Esophagus (tissue), 2 donors: ENCODE data around the gene PELI2. TPM values are rescaled to one million over a fixed set of nuclear protein-coding genes. Genes with fewer than 3 reads are reported as not detected.

ENCODE experiments used
- H3K27ac ChIP-seq, 2 donors: one replicate each; pipeline ENCODE4 v1.5.1; 2013; ENCODE audit warnings: low read depth in 2 of 2, mild to moderate bottlenecking in 2 of 2, inconsistent platforms in 1 of 2, low read length in 1 of 2, moderate library complexity in 1 of 2
- H3K27me3 ChIP-seq, 2 donors: one replicate each; pipeline ENCODE4 v1.6.1; 2013; ENCODE audit warnings: low read length in 2 of 2, control low read depth in 1 of 2, mild to moderate bottlenecking in 1 of 2; ENCODE audit not compliant: insufficient read depth in 2 of 2, control insufficient read depth in 1 of 2
- H3K36me3 ChIP-seq, 2 donors: one replicate each; pipeline ENCODE4 v1.6.1; 2013; ENCODE audit warnings: low read length in 1 of 2; ENCODE audit not compliant: control insufficient read depth in 2 of 2, insufficient read depth in 2 of 2
- H3K4me1 ChIP-seq, 2 donors: one replicate each; pipeline ENCODE4 v1.6.1; 2013; ENCODE audit warnings: low read length in 1 of 2; ENCODE audit not compliant: control insufficient read depth in 2 of 2, insufficient read depth in 2 of 2
- H3K4me3 ChIP-seq, 2 donors: one replicate each; pipeline ENCODE4 v1.5.1; 2013; ENCODE audit warnings: low read length in 2 of 2, mild to moderate bottlenecking in 2 of 2, low read depth in 1 of 2, moderate library complexity in 1 of 2
- H3K9me3 ChIP-seq, 2 donors: one replicate each; pipeline ENCODE4 v1.6.1; 2013; ENCODE audit warnings: mild to moderate bottlenecking in 2 of 2, low read depth in 1 of 2, low read length in 1 of 2, moderate library complexity in 1 of 2; ENCODE audit not compliant: control insufficient read depth in 2 of 2, insufficient read depth in 1 of 2
- WGBS, 2 donors: extraction: QIAGEN DNeasy Blood & Tissue Kit; methylation state at CpG; one replicate each; pipeline ENCODE4 v1.1.7; 2013; 5-methylcytosine and 5-hydroxymethylcytosine counted together
- polyA plus RNA-seq, 2 donors: library from polyadenylated mRNA; stranded (reverse); fragments of 200-250 nt; gene quantifications; one replicate each; pipeline ENCODE4 v1.2.3, GENCODE V29; 2013
- donor health status: healthy with polysubstance abuse.
- donor health status: Bipolar disorder and iron deficiency.

The PELI2 gene
- polyA plus RNA-seq, 2 donors = 0.86 to 1.4 TPM

DNA sequence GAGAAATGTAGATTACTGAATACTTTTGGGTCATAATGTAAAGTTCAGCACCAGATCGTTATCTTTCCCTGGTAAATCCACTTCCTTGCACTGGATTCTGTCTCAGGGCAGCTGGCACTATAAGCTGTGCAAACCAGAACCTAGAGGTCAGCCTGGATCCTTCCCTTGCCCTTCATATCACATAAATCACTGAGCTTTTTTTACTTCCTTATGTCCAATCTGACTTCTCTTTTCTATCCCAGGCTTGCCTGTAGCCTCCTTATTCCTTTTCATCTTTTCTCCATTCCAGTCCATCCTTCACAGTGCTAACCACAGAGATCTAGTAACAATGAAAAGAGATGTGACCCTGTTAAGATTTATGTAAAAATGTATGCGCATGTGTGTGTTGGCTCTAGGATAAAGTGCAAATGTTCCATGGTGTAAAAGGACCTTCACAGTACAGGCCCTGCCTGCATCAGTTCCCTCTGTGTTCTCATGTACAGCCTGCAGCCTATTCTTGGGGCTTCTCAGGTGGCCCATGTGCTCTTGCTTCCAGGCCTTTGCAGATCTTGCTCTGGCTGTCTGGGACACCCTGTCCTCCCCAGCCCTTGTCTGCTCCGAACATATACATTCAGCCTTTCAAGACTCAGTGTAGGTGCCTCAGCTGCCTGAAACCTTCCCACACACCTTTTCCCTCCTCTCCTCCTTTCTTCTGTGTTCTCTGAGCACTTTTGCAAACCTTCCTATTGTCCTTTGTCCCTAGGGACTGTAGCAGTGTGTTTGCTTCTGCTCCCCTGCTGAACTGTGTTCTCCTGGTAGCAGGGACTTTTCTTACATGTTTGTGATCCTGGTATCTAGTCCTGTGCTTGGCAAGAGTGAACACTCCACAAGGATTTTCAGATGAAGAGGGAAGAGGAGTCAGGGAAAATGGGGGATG lies 30.0 kb downstream of the PELI2 start:
- H3K9me3 ChIP-seq = no peaks in the 10 kb centered on the region
- H3K27me3 ChIP-seq = no peaks in the 10 kb centered on the region
- peaks cover 0 to 5% of the 10 kb centered on the region in 2 donors for H3K4me1 ChIP-seq
- no peak overlapping the region for H3K4me3 ChIP-seq
- no peaks in the 10 kb centered on the region for H3K36me3 ChIP-seq
- 74 to 83% methylated on average over 3 of the region's 3 CpGs for WGBS, 2 donors
- no peak overlapping the region for H3K27ac ChIP-seq

DNA sequence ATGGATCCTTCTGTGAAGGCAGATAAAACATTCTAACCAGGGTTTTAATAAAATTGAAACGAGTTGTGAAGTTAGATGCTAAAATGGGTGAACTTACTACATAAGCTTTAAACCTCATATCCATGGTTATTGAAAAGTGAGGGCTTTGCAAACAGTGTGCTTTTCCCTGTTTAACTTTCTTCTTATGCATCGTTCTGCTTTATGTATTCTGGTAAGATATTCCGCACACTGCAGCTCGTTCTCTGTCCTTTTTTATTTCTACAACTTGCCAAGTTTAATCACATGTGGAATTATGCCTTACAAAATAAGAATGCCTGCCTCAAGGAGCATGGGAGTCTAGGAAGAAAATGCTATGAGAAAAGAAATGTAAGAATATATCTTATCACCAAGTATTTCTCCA lies 30.9 kb downstream of the PELI2 start:
- H3K4me1 ChIP-seq = peaks cover 0 to 5% of the 10 kb centered on the region in 2 donors
- H3K27me3 ChIP-seq = no peaks in the 10 kb centered on the region
- no peak overlapping the region for H3K27ac ChIP-seq
- 60 to 70% methylated on average over 4 of the region's 4 CpGs for WGBS, 2 donors
- no peak overlapping the region for H3K4me3 ChIP-seq
- H3K9me3 ChIP-seq = no peaks in the 10 kb centered on the region
- H3K36me3 ChIP-seq = no peaks in the 10 kb centered on the region

GRCh38 chr14:56149995-56150394 lies 31.8 kb downstream of the PELI2 start:
- Histone ChIP-seq H3K9me3 (no peaks in the 10 kb centered on the region), H3K4me3 (no peak overlapping the region), H3K36me3 (no peaks in the 10 kb centered on the region), H3K27me3 (no peaks in the 10 kb centered on the region), H3K27ac (no peak overlapping the region), H3K4me1 (peaks cover 0 to 5% of the 10 kb centered on the region in 2 donors)
- 35 to 44% methylated on average over 6 of the region's 6 CpGs for WGBS, 2 donors

GRCh38 chr14:56150645-56151345 lies 32.6 kb downstream of the PELI2 start:
- Histone ChIP-seq H3K4me1 (peaks cover 0 to 5% of the 10 kb centered on the region in 2 donors), H3K27ac (no peak overlapping the region), H3K36me3 (no peaks in the 10 kb centered on the region), H3K4me3 (no peak overlapping the region), H3K27me3 (no peaks in the 10 kb centered on the region), H3K9me3 (no peaks in the 10 kb centered on the region)
- WGBS, 2 donors = 67 to 70% methylated on average over 6 of the region's 6 CpGs

GRCh38 chr14:56152221-56152620 lies 34.0 kb downstream of the PELI2 start:
- no peaks in the 10 kb centered on the region for H3K36me3 ChIP-seq
- H3K27ac ChIP-seq = no peak overlapping the region
- 95 to 97% methylated on average over 1 of the region's 1 CpG for WGBS, 2 donors
- H3K27me3 ChIP-seq = no peaks in the 10 kb centered on the region
- H3K9me3 ChIP-seq = no peaks in the 10 kb centered on the region
- H3K4me1 ChIP-seq = peaks cover 0 to 5% of the 10 kb centered on the region in 2 donors
- H3K4me3 ChIP-seq = no peak overlapping the region

DNA sequence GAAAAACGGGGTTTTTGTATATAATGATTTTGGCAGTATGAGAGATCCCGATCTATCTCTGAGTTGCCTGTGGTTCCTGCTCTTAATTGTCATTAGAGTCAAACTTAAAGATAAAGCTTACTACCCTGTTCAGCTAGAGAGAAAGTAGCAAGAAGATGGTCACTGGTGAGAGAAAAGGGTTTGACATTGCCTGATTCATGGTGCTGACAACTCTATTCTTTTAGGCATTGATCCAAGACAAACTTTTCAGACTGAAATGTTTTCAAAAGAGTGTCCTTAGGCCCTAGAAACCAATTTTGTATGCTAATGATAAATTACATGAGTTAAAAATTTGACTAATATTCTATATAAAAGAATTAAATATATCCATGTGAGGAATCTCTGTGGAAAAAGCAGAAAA lies 35.1 kb downstream of the PELI2 start:
- no peak overlapping the region for H3K4me3 ChIP-seq
- no peaks in the 10 kb centered on the region for H3K9me3 ChIP-seq
- H3K4me1 ChIP-seq = peaks cover 0 to 4% of the 10 kb centered on the region in 2 donors
- H3K36me3 ChIP-seq = no peaks in the 10 kb centered on the region
- WGBS, 2 donors = 83 to 89% methylated on average over 2 of the region's 2 CpGs
- H3K27me3 ChIP-seq = no peaks in the 10 kb centered on the region
- H3K27ac ChIP-seq = no peak overlapping the region

DNA sequence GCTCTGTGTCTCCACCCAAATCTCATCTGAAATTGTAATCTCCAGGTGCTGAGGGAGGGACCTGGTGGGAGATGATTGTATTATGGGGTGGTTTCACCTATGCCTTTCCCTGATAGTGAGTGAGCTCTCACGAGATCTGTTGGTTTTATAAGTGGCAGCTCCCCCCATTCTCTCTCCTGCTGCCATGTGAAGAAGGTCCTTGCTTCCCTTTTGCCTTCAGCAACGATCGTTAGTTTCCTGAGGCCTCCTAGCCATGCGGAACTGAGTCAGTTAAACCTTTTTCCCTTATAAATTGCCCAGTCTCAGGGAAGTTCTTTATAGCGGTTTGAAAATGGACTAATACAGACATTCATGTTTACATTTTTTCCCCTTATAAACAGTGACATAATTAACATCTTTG lies 36.1 kb downstream of the PELI2 start:
- Histone ChIP-seq H3K9me3 (no peaks in the 10 kb centered on the region), H3K4me1 (no peaks in the 10 kb centered on the region), H3K36me3 (no peaks in the 10 kb centered on the region), H3K27ac (no peak overlapping the region), H3K4me3 (no peak overlapping the region), H3K27me3 (no peaks in the 10 kb centered on the region)
- 86% methylated on average over 5 of the region's 5 CpGs for WGBS, 2 donors

GRCh38 chr14:56156096-56156495 lies 37.9 kb downstream of the PELI2 start:
- Histone ChIP-seq H3K27me3 (no peaks in the 10 kb centered on the region), H3K36me3 (no peaks in the 10 kb centered on the region), H3K9me3 (no peaks in the 10 kb centered on the region), H3K4me3 (no peak overlapping the region), H3K4me1 (no peaks in the 10 kb centered on the region), H3K27ac (no peak overlapping the region)

DNA sequence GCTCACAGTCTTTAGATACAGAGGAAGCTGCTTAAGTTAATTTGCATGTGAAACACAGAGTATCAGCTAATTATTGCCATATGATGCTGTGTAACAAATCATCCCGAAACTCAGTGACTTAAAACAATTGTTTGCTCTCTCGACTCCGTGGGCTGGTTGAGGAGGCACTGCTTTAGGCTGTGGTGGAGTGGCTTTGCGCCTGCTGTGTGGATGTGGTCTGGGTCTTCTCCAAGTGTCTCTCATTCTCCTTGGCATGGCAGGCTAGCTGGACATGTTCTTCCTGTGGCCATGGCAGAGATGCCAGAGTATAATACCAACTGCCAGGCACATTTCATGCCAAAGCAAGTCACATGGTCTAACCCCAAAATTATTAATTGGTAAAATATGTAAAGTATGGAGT lies 40.9 kb downstream of the PELI2 start:
- Histone ChIP-seq H3K27ac (no peak overlapping the region), H3K36me3 (no peaks in the 10 kb centered on the region), H3K4me3 (no peak overlapping the region), H3K4me1 (no peaks in the 10 kb centered on the region), H3K9me3 (no peaks in the 10 kb centered on the region), H3K27me3 (no peaks in the 10 kb centered on the region)
- 84 to 89% methylated on average over 4 of the region's 4 CpGs for WGBS, 2 donors
